Ammon's horn (tissue), 1 donor: ENCODE data around the gene MEF2A.
"Not testable (repeated sequence)": the region's sequence is repeated elsewhere in the genome, so short reads cannot be mapped to it uniquely, and the experiment has no call there.

Experiments used
- DNase-seq: peaks from one replicate; pipeline ENCODE4 v3.0.0-alpha.2; 2016; ENCODE audit warnings: low spot score

The MEF2A gene

DNA sequence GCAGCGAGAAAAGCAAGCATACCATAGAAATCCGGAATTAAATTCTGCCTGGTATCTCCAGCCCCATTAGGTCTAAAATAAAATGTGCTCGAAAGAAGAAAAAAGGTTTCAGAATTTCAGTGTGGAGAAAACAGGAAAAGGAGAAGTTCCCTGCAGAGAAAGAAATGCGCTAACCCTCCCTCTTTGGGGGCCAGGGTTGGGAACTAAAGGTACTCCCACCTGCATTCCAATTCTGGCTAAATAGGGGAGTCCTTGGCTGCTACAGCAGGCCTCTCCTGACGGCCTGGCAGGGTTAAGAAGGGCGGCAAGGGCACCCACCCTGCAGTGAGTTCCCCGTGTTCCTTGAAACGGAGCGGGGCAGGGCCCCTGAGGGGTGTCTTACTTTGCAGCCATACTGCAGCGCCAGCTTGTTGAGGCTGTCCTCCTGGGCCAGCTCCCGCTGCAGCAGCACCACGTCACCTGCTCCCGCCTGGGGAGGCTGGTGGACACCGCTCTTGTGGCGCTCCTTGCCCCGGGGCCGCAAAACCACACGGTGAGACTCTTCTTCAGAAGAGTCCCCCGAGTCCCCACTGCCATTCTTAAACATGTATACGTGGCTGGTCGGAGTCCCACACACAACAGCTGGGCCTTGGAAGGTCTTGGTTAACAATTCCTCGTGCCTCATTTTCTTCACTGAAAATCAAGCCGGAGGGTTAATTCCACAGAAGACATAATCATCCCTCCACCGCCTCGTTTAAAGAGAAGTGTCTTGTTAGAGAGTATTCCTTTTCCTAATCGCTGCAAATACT lies 165.7 kb downstream of the MEF2A start:
- DNase-seq = no peak

- DNase-seq = no peak
Observed at GRCh38 chr15:99732124-99732750, 166.5 kb downstream of the MEF2A start.

- no peak for DNase-seq
Observed at GRCh38 chr15:99732751-99733267, 167.0 kb downstream of the MEF2A start.

- DNase-seq = peak; percentile 97
Observed at GRCh38 chr15:99733268-99734039, 167.7 kb downstream of the MEF2A start, which contains the start of gene LYSMD4. TSS of gene LYSMD4 (minus strand) at chr15:99733437. CDS start at chr15:99731999, 1,438 bp downstream.

- DNase-seq = not testable (repeated sequence)
Observed at GRCh38 chr15:99734040-99734291, 168.2 kb downstream of the MEF2A start.

GRCh38 chr15:99734575-99734974 lies 168.8 kb downstream of the MEF2A start:
- no peak for DNase-seq

DNA sequence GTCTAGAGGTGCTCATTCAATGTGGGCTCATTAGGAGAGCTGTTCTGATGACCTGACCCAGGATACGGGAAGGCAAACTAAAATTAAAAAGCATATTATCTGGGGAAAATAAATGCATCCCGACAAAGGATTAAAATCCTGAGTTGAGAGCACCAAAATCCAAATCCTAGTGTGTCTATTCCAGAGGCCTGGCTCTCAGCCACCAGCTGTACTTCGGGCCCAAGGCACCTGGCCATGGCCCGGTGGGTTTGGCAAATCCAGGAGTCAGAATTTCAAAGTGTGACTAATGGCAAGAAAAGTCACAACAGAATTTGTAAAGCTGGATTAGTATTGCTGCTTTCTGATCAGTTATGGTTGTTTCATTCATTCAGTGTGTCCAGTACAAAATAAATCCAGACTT lies 170.1 kb downstream of the MEF2A start:
- no peak for DNase-seq

GRCh38 chr15:99736702-99737101 lies 170.9 kb downstream of the MEF2A start:
- no peak for DNase-seq

GRCh38 chr15:99738021-99738847 lies 172.4 kb downstream of the MEF2A start:
- DNase-seq = no peak

GRCh38 chr15:99741835-99742234 lies 176.1 kb downstream of the MEF2A start:
- no peak for DNase-seq

GRCh38 chr15:99744142-99744541 lies 178.4 kb downstream of the MEF2A start:
- DNase-seq = no peak

DNA sequence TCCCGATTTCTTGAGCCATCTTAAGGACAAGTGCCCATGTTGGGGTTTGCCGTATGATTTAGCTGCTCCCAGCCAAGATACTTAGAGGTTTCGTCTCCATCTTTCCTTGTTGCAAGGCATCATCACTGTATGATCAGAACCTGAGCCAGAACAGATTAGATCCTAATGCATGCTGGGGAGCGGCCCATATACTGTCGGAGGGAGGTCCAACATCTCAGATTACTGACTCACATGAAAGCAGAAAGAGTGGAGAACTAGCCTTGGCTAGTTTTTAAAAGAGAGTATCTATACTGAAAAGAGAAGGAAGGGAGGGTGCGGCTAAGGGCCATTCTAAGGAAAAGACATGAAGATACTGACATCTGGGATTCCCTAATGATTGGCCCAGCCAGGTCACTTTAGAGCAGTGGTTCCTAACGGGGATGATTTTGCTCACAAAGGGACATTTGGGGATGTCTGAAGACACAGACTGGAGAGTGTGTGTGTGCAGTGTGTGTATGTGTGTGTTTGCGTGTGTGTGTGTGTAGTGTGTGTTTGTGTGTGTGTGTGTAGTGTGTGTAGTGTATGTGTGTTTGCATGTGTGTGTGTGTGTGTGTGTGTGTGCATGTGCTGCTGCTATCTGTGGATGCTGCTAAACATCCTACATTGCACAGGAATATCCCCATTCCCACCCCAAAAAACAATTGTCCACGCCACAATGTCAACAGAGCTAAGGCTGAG lies 179.7 kb downstream of the MEF2A start:
- no peak for DNase-seq

- no peak for DNase-seq
Observed at GRCh38 chr15:99749386-99749785, 183.6 kb downstream of the MEF2A start.

GRCh38 chr15:99750326-99750725 lies 184.5 kb downstream of the MEF2A start:
- not testable (repeated sequence) for DNase-seq

DNA sequence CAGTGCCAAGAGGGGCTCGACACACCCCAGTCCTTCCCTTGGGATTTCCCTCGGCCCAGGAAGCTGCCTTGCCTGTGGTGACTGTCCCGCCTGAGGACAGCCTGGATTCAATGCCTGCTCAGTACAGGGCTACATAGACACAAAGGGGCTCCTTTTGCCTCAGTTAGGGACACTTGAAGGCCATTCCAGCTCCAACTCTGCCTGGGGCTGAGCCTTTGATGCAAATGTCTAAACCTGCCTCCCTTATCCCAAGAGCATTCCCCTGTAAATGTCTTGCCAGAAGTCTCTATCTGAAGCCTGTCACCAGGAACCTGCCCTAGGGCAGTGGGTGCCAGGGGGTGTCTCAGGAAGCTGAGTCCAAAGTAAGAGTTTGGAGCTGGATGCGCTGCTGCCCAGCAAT lies 186.8 kb downstream of the MEF2A start:
- DNase-seq = no peak

DNA sequence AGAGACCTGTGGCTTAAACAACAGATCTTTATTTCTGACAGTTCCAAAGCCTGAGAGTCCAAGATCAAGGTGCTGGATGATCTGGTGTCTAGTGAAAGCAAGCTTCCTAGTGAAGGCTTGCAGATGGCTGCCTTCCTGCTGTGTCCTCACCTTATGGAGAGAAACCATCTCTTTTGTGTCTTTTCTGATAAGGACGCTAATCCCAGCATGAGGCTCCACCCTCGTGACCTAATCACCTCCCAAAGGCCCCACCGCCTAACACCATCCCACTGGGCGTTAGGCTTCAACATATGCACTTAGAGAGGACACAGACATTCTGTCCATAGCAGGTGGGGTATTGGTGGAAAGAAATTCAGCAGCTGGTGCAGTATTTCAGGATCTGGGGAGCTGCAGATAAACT lies 187.3 kb downstream of the MEF2A start:
- no peak for DNase-seq

- peak; percentile 87 for DNase-seq
Observed at GRCh38 chr15:99755692-99756409, 190.1 kb downstream of the MEF2A start.

DNA sequence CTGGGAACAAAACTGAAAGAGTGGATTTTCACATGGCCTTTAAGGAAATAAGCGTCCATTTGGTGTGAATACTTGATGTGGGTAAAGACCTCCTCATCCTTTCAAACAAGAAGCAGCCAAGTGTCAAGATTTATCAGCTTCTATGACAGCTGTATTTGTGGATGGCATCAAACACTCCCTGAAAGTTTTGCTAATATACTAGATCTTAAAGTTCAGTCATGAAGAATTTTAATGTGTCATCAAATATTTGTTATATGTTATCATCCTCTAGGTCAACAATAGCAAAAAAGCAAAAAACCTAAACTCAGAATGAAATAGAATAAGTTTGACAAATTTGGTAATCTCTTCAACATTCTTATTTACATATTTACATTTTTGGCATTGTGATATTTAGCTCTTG lies 196.5 kb downstream of the MEF2A start:
- DNase-seq = no peak

- no peak for DNase-seq
Observed at GRCh38 chr15:99763827-99764226, 198.0 kb downstream of the MEF2A start.

DNA sequence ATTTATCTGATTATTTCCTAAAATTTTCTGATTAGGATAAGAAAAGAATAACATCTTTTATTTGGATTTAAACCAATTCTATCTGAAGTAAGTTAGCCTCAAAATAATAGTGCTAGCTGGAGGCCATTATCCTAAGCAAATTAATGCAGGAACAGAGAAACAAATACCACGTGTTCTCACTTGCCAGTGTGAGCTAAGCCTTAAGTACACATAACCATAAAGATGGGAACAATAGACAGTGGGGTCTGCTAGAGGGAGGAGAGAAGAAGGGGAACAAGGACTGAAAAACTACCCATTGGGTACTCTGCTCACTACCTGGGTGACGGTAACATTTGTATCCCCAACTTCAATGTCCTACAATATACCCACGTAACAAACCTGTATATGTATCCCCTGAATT lies 198.7 kb downstream of the MEF2A start:
- no peak for DNase-seq
